Esophagus (tissue), 2 donors: ENCODE measurements around the gene ATXN7L1. TPM values are rescaled to one million over a fixed set of nuclear protein-coding genes. Genes with fewer than 3 reads are reported as not detected.

Experiments
- H3K27ac ChIP-seq, 2 donors: one replicate each; pipeline ENCODE4 v1.5.1; 2013; ENCODE audit warnings: low read depth in 2 of 2, mild to moderate bottlenecking in 2 of 2, inconsistent platforms in 1 of 2, low read length in 1 of 2, moderate library complexity in 1 of 2
- H3K27me3 ChIP-seq, 2 donors: one replicate each; pipeline ENCODE4 v1.6.1; 2013; ENCODE audit warnings: low read length in 2 of 2, control low read depth in 1 of 2, mild to moderate bottlenecking in 1 of 2; ENCODE audit not compliant: insufficient read depth in 2 of 2, control insufficient read depth in 1 of 2
- H3K36me3 ChIP-seq, 2 donors: one replicate each; pipeline ENCODE4 v1.6.1; 2013; ENCODE audit warnings: low read length in 1 of 2; ENCODE audit not compliant: control insufficient read depth in 2 of 2, insufficient read depth in 2 of 2
- H3K4me1 ChIP-seq, 2 donors: one replicate each; pipeline ENCODE4 v1.6.1; 2013; ENCODE audit warnings: low read length in 1 of 2; ENCODE audit not compliant: control insufficient read depth in 2 of 2, insufficient read depth in 2 of 2
- H3K4me3 ChIP-seq, 2 donors: one replicate each; pipeline ENCODE4 v1.5.1; 2013; ENCODE audit warnings: low read length in 2 of 2, mild to moderate bottlenecking in 2 of 2, low read depth in 1 of 2, moderate library complexity in 1 of 2
- H3K9me3 ChIP-seq, 2 donors: one replicate each; pipeline ENCODE4 v1.6.1; 2013; ENCODE audit warnings: mild to moderate bottlenecking in 2 of 2, low read depth in 1 of 2, low read length in 1 of 2, moderate library complexity in 1 of 2; ENCODE audit not compliant: control insufficient read depth in 2 of 2, insufficient read depth in 1 of 2
- WGBS, 2 donors: extraction: QIAGEN DNeasy Blood & Tissue Kit; methylation state at CpG; one replicate each; pipeline ENCODE4 v1.1.7; 2013; 5-methylcytosine and 5-hydroxymethylcytosine counted together
- polyA plus RNA-seq, 2 donors: library from polyadenylated mRNA; stranded (reverse); fragments of 200-250 nt; gene quantifications; one replicate each; pipeline ENCODE4 v1.2.3, GENCODE V29; 2013
- donor health status: healthy with polysubstance abuse.
- donor health status: Bipolar disorder and iron deficiency.

Gene ATXN7L1
- polyA plus RNA-seq, 2 donors: 4.0 to 4.8 TPM

DNA sequence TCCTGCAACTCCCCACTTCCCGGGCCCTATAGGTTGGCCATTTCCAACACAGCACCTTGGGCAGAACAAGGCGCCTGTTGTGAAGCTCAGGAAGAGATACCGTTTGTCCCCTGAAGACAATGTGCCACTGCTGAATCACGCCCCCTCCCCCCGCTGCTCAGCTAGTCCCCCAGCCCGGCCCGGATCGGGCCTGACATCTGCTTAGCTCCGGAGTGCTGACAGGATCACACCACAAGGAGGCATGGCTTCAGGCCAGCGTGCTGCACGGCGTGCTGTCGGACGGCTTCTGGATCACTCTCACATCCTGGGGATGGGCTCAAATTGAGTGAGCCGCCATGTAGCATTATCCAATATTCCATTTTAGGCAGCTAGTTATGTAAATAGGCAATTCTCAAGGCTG lies 233.0 kb downstream of the ATXN7L1 start:
- H3K27me3 ChIP-seq: no peaks in the 10 kb centered on the region
- no peak overlapping the region for H3K27ac ChIP-seq
- WGBS, 2 donors: 80 to 85% methylated on average over 15 of the region's 15 CpGs
- peaks cover 0 to 17% of the 10 kb centered on the region in 2 donors for H3K36me3 ChIP-seq
- H3K9me3 ChIP-seq: no peaks in the 10 kb centered on the region
- H3K4me1 ChIP-seq: no peaks in the 10 kb centered on the region
- H3K4me3 ChIP-seq: no peak overlapping the region

DNA sequence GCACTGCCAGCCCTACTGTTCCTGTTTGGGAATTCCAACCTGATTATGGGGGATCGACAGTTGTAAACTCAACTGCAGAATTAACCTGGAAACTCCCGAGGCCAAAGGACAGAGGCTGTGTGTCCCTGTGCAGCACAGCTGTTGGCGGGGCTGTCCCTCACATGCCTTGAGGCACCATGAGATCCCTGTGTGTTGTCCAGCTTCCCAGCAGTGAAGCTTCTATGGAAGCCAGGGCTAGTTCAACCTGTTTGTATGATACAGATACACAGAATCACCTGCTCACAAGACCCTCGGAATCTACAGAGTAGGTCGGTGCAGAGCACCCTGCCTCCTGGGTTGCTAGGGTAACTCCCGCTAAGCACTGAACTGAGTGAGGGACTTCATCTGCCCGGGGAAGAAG lies 234.1 kb downstream of the ATXN7L1 start:
- 92% methylated on average over 7 of the region's 7 CpGs for WGBS, 2 donors
- Histone ChIP-seq H3K9me3 (no peaks in the 10 kb centered on the region), H3K27me3 (no peaks in the 10 kb centered on the region), H3K4me3 (no peak overlapping the region), H3K36me3 (peaks cover 4 to 17% of the 10 kb centered on the region in 2 donors), H3K4me1 (no peaks in the 10 kb centered on the region), H3K27ac (no peak overlapping the region)

DNA sequence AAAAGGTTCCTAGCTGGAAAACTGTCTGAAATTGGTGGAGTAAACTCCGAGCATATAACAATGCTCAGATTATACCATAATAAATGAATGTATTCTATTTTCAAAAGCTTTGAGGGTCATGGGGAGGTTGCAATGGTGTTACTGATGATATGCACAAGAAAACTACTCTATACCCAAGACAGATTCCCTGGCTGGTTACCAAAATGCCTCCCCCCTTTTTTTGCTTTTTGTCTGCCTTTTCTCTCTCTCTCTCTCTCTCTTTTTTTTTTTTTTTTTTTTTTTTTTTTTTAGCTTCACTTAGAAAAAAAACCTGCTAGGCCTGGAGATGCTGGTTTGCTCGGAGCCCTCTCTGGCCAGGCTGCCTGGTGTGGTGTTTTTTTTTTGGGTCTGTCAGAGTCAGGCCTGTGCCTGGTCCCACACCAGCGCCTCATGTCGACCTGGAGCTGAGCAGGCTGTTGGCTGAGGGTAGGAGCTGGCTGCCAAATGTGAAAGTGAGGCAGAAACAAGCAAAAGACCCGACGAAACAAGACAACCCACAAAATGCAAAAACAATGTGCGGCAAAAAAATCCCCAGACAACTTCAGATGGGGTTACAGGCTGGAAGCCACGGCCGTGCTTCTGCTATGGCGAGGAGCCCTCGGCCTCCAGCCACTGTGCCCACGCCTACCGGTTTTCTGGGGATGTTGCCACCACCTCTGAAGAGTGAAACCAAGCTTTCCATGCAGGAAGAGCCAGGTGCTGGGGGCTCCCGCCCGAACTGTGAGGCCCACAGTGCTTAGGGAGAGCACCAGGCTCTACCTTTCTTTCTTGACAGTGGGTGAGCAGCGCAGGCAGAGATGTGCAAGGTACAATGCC lies 235.2 kb downstream of the ATXN7L1 start:
- no peak overlapping the region for H3K27ac ChIP-seq
- H3K9me3 ChIP-seq: no peaks in the 10 kb centered on the region
- no peaks in the 10 kb centered on the region for H3K27me3 ChIP-seq
- no peaks in the 10 kb centered on the region for H3K4me1 ChIP-seq
- no peak overlapping the region for H3K4me3 ChIP-seq
- H3K36me3 ChIP-seq: peaks cover 7 to 20% of the 10 kb centered on the region in 2 donors
- 79 to 81% methylated on average over 16 of the region's 16 CpGs for WGBS, 2 donors

GRCh38 chr7:105639667-105640493 lies 236.5 kb downstream of the ATXN7L1 start:
- H3K4me3 ChIP-seq: no peak overlapping the region
- H3K36me3 ChIP-seq: peaks cover 7 to 24% of the 10 kb centered on the region in 2 donors
- H3K27ac ChIP-seq: no peak overlapping the region
- H3K27me3 ChIP-seq: no peaks in the 10 kb centered on the region
- H3K4me1 ChIP-seq: no peaks in the 10 kb centered on the region
- no peaks in the 10 kb centered on the region for H3K9me3 ChIP-seq
- 88 to 92% methylated on average over 19 of the region's 19 CpGs for WGBS, 2 donors

GRCh38 chr7:105638902-105639495 lies 237.4 kb downstream of the ATXN7L1 start:
- 78 to 81% methylated on average over 24 of the region's 24 CpGs for WGBS, 2 donors

DNA sequence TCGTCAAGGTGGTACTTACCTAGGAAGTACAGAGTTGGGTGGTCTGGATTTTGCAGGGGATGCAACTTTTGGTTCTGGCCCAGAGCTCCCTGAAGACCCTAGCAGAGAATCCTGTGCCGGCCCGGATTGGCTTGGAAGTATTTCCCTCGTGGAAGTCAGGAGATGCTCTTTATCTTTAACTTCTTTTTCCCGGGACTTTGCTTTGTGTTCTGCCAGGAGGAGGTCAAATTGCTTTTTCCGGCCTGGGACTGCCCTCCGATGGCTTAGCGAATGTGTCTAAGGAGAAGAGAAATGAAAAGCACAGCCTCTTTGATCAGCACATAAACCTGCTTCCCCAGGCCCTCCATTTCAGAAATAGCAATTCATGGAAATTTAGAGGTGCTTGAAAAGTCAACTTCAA lies 238.1 kb downstream of the ATXN7L1 start:
- H3K4me3 ChIP-seq: no peak overlapping the region
- H3K4me1 ChIP-seq: no peaks in the 10 kb centered on the region
- 89% methylated on average over 8 of the region's 8 CpGs for WGBS, 2 donors
- no peaks in the 10 kb centered on the region for H3K27me3 ChIP-seq
- H3K9me3 ChIP-seq: no peaks in the 10 kb centered on the region
- peaks cover 7 to 33% of the 10 kb centered on the region in 2 donors for H3K36me3 ChIP-seq
- no peak overlapping the region for H3K27ac ChIP-seq

More at GRCh38 chr7:105638902-105639495, 237.4 kb downstream of the ATXN7L1 start:
- H3K4me1 ChIP-seq: no peaks in the 10 kb centered on the region
- no peaks in the 10 kb centered on the region for H3K27me3 ChIP-seq
- H3K9me3 ChIP-seq: no peaks in the 10 kb centered on the region
- H3K27ac ChIP-seq: no peak overlapping the region
- H3K4me3 ChIP-seq: no peak overlapping the region
- H3K36me3 ChIP-seq: peaks cover 7 to 26% of the 10 kb centered on the region in 2 donors

DNA sequence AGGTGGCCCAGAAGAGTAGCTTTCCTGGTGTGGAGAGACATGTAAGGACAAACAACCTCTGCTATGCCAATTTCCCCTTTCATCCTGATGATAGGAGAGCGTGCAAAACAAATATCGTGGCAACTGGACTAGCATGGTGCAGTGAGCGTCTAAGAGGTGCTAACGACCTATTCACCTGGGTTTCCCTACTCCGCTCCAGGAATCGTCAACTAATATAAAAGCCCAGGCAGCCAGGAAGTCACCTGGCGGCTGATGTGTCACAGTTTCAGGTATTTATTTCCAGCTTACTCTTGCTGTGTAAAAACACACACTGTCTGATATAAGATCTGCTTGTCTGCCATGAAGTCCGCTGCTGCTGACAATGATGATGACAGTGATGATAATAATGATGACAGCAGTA lies 238.6 kb downstream of the ATXN7L1 start:
- 92 to 93% methylated on average over 8 of the region's 8 CpGs for WGBS, 2 donors

DNA sequence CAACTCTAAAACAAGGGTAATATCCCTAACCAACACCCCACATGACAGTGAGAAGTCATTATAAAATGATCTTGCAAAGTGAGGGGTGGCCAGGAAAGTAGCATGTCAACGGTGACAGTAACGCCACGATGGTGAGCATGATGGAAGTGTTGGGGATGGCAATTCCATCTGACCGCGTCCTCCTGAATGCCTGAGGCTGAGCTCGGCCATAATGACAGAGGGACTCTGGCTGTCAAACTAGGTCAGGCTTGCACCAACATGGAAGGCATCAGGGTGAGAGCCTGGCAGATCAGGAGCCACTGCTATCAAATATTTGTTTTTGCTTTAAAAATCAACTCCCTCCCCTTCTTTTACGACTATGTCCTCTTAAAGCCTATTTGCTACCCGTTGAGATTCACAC lies 239.4 kb downstream of the ATXN7L1 start:
- H3K27ac ChIP-seq: no peak overlapping the region
- no peak overlapping the region for H3K4me3 ChIP-seq
- peaks cover 7 to 24% of the 10 kb centered on the region in 2 donors for H3K36me3 ChIP-seq
- 87% methylated on average over 8 of the region's 8 CpGs for WGBS, 2 donors
- H3K4me1 ChIP-seq: no peaks in the 10 kb centered on the region
- H3K27me3 ChIP-seq: no peaks in the 10 kb centered on the region
- H3K9me3 ChIP-seq: no peaks in the 10 kb centered on the region

More for the DNA sequence above, 238.6 kb downstream of the ATXN7L1 start:
- no peaks in the 10 kb centered on the region for H3K9me3 ChIP-seq
- H3K27me3 ChIP-seq: no peaks in the 10 kb centered on the region
- no peak overlapping the region for H3K4me3 ChIP-seq
- no peak overlapping the region for H3K27ac ChIP-seq
- H3K4me1 ChIP-seq: no peaks in the 10 kb centered on the region
- peaks cover 7 to 32% of the 10 kb centered on the region in 2 donors for H3K36me3 ChIP-seq

- no peak overlapping the region for H3K4me3 ChIP-seq
- no peaks in the 10 kb centered on the region for H3K4me1 ChIP-seq
- no peak overlapping the region for H3K27ac ChIP-seq
- peaks cover 10 to 25% of the 10 kb centered on the region in 2 donors for H3K36me3 ChIP-seq
- no peaks in the 10 kb centered on the region for H3K9me3 ChIP-seq
- 86 to 87% methylated on average over 6 of the region's 6 CpGs for WGBS, 2 donors
- no peaks in the 10 kb centered on the region for H3K27me3 ChIP-seq
Measured at GRCh38 chr7:105635197-105635596, 241.2 kb downstream of the ATXN7L1 start.
